ENCODE data around the gene MOV10. TPM values are rescaled to one million over a fixed set of nuclear protein-coding genes. Genes with fewer than 3 reads are reported as not detected.

The MOV10 gene
- total and polyA plus RNA-seq, 10 of the 15 experiments (the other 5 are each of a cell fraction or from before 2014, with no cell fraction given): 21.0 to 80.3 (median 49.8) TPM

DNA sequence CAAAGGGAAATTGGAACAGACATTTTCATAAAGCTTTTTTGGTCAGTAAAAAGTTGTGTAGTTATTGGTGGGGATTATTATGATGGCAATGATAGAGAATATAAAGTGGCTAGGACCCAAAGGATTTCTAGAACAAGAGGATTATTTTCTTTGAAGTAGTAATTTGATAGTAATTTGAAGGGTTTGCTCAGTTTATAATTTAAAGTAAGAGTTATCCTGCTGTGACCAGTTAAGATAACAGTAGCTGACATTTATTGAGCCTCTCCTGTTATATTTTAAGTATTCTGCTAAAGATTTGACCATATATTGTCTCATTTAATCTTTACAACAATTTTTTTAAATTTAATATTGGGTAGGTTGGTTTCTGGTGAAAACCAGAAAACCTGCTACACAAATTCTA is 40.1 kb upstream of the MOV10 start:
- in situ Hi-C loops (cut with MboI) (no loop called here), intact Hi-C loops (cut with micrococcal nuclease; ENCODE audit: unreplicated experiment) (loop anchor here (5.0 kb wide), 1 partner anchor 33 kb away; no protein-coding TSS in a partner anchor)
- FAIRE-seq (no peak), DNase-seq (ENCODE audit: low read depth, low spot score) (no peak), ATAC-seq (no peak)
- Histone ChIP-seq H3K4me3 (no peak overlapping the region), H3K79me2 (ENCODE audit: control insufficient read depth, insufficient read depth, low read length) (peaks cover 96% of the 10 kb centered on the region), H3K9ac (ENCODE audit: control insufficient read depth, insufficient read depth, low read length) (no peak overlapping the region), H3K27ac (ENCODE audit: control insufficient read depth, insufficient read depth) (peak overlapping the region; percentile 78; the same call in 1 of the 2 replicates), H3K9me3 (replicated peaks; ENCODE audit: control insufficient read depth, insufficient read depth, low read length) (no peaks in the 10 kb centered on the region), H4K20me1 (ENCODE audit: control insufficient read depth, insufficient read depth) (peaks cover 15% of the 10 kb centered on the region), H3K4me2 (ENCODE audit: control insufficient read depth, insufficient read depth) (no peak overlapping the region; the same call in 1 of the 2 replicates), H2AFZ (ENCODE audit: control insufficient read depth, low read depth, low read length) (no peak overlapping the region), H3K4me1 (ENCODE audit: control insufficient read depth, insufficient read depth, low read length) (peaks cover 29% of the 10 kb centered on the region), H3K27me3 (replicated peaks in 1 of 2; ENCODE audit: control insufficient read depth in 2 of 2, insufficient read depth in 2 of 2, low read length in 1 of 2) (no peaks in the 10 kb centered on the region), H3K36me3 (ENCODE audit: control insufficient read depth in 2 of 2, insufficient read depth in 2 of 2, low read length in 1 of 2) (peaks cover 0 to 13% of the 10 kb centered on the region in 2 experiments; a peak in 1 of 4 replicates)
- ChIA-PET CTCF (interaction anchor here (1.0 to 2.0 kb wide), 4 partner anchors 40 to 408 kb away, joined by 3 to 4 read pairs (median 4); partner anchors contain the start of gene MOV10), POLR2A (interaction anchor here (1.0 to 2.0 kb wide), 4 partner anchors 8 to 16 kb away, joined by 4 to 6 read pairs (median 5); partner anchors contain the start of gene ST7L), SMC1A (ENCODE audit: uncharacterized antibody, unreplicated experiment) (interaction anchor here (0.7 to 4.1 kb wide), 6 partner anchors 10 to 243 kb away, joined by 3 to 24 read pairs (median 8); no protein-coding TSS in a partner anchor), RAD21 (ENCODE audit: unreplicated experiment) (interaction anchor here (3.6 kb wide), 1 partner anchor 12 kb away, joined by 23 read pairs; no protein-coding TSS in a partner anchor)
- BruUV-seq (replicated peaks): no TSS peak
- TF ChIP-seq ATF7 (IDR thresholded peaks at IDR 0.05; ENCODE audit: low read depth): no peak
- TF ChIP-seq, protein P1, sequence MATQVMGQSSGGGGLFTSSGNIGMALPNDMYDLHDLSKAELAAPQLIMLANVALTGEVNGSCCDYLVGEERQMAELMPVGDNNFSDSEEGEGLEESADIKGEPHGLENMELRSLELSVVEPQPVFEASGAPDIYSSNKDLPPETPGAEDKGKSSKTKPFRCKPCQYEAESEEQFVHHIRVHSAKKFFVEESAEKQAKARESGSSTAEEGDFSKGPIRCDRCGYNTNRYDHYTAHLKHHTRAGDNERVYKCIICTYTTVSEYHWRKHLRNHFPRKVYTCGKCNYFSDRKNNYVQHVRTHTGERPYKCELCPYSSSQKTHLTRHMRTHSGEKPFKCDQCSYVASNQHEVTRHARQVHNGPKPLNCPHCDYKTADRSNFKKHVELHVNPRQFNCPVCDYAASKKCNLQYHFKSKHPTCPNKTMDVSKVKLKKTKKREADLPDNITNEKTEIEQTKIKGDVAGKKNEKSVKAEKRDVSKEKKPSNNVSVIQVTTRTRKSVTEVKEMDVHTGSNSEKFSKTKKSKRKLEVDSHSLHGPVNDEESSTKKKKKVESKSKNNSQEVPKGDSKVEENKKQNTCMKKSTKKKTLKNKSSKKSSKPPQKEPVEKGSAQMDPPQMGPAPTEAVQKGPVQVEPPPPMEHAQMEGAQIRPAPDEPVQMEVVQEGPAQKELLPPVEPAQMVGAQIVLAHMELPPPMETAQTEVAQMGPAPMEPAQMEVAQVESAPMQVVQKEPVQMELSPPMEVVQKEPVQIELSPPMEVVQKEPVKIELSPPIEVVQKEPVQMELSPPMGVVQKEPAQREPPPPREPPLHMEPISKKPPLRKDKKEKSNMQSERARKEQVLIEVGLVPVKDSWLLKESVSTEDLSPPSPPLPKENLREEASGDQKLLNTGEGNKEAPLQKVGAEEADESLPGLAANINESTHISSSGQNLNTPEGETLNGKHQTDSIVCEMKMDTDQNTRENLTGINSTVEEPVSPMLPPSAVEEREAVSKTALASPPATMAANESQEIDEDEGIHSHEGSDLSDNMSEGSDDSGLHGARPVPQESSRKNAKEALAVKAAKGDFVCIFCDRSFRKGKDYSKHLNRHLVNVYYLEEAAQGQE (IDR thresholded peaks at IDR 0.05; ENCODE audit: low read depth, low read length): no peak
- no peak for TF ChIP-seq JUNB (IDR thresholded peaks at IDR 0.05)
- no peak for TF ChIP-seq ZNF622 (IDR thresholded peaks at IDR 0.05)
- TF ChIP-seq, protein P2, sequence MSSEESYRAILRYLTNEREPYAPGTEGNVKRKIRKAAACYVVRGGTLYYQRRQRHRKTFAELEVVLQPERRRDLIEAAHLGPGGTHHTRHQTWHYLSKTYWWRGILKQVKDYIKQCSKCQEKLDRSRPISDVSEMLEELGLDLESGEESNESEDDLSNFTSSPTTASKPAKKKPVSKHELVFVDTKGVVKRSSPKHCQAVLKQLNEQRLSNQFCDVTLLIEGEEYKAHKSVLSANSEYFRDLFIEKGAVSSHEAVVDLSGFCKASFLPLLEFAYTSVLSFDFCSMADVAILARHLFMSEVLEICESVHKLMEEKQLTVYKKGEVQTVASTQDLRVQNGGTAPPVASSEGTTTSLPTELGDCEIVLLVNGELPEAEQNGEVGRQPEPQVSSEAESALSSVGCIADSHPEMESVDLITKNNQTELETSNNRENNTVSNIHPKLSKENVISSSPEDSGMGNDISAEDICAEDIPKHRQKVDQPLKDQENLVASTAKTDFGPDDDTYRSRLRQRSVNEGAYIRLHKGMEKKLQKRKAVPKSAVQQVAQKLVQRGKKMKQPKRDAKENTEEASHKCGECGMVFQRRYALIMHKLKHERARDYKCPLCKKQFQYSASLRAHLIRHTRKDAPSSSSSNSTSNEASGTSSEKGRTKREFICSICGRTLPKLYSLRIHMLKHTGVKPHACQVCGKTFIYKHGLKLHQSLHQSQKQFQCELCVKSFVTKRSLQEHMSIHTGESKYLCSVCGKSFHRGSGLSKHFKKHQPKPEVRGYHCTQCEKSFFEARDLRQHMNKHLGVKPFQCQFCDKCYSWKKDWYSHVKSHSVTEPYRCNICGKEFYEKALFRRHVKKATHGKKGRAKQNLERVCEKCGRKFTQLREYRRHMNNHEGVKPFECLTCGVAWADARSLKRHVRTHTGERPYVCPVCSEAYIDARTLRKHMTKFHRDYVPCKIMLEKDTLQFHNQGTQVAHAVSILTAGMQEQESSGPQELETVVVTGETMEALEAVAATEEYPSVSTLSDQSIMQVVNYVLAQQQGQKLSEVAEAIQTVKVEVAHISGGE (CRISPR knock-in tag; IDR thresholded peaks at IDR 0.05): no peak
- TF ChIP-seq STAT3 (IDR thresholded peaks at IDR 0.05; ENCODE audit: low read depth, low read length): no peak
- TF ChIP-seq IRF3 (IDR thresholded peaks at IDR 0.05): no peak
- TF ChIP-seq RBBP5 (conservative IDR thresholded peaks at IDR 0.05): no peak
- TF ChIP-seq PAX5 (IDR thresholded peaks at IDR 0.05; ENCODE audit: borderline replicate concordance, low read depth, low read length): no peak
- no peak for TF ChIP-seq NBN (IDR thresholded peaks at IDR 0.05)
- TF ChIP-seq JUND (IDR thresholded peaks at IDR 0.05; ENCODE audit: low read depth, low read length): no peak
- TF ChIP-seq RCOR1 (conservative IDR thresholded peaks at IDR 0.05; ENCODE audit: low read depth, low read length): no peak
- TF ChIP-seq EP300 (IDR thresholded peaks at IDR 0.05; ENCODE audit: borderline replicate concordance in 1 of 2, control insufficient read depth in 1 of 2, low read depth in 2 of 2, low read length in 2 of 2): no peak

Measured in GM12878 (cell line).